ENCODE results near the gene ZNF689. TPM values are rescaled to one million over a fixed set of nuclear protein-coding genes. Genes with fewer than 3 reads are reported as not detected.

The ZNF689 gene
- total and polyA plus RNA-seq, 2 of the 13 experiments (the other 11 are each of a cell fraction or from before 2014, with no cell fraction given) = 9.7 to 19.5 TPM

GRCh38 chr16:30658731-30659506 is 48.7 kb upstream of the ZNF689 start (continued):
- TF ChIP-seq ZBTB40 (IDR thresholded peaks at IDR 0.05) (no peak), ZBTB40 (CRISPR knock-in tag; IDR thresholded peaks at IDR 0.05) (peak; percentile 9; the same call in 1 of the 2 replicates), FOSL2 (CRISPR knock-in tag; IDR thresholded peaks at IDR 0.05) (no peak), ZNF350 (CRISPR knock-in tag; IDR thresholded peaks at IDR 0.05; ENCODE audit: borderline replicate concordance, low read depth) (no peak), ZNF549 (CRISPR knock-in tag; IDR thresholded peaks at IDR 0.05) (no peak), ZNF329 (CRISPR knock-in tag; IDR thresholded peaks at IDR 0.05; ENCODE audit: low read depth) (no peak; the same call in 1 of the 2 replicates), SNRNP70 (IDR thresholded peaks at IDR 0.05; ENCODE audit: low read depth, low read length) (no peak), MAFF (IDR thresholded peaks at IDR 0.05; ENCODE audit: low read depth, low read length) (no peak), PHB2 (IDR thresholded peaks at IDR 0.05; ENCODE audit: partially characterized antibody) (no peak), RORA (CRISPR knock-in tag; IDR thresholded peaks at IDR 0.05) (no peak), MAZ (IDR thresholded peaks at IDR 0.05; ENCODE audit: borderline replicate concordance, low read depth, low read length) (peak; percentile 7), MAZ (CRISPR knock-in tag; IDR thresholded peaks at IDR 0.05; ENCODE audit: low read depth) (peak; percentile 70), ZNF598 (CRISPR knock-in tag; IDR thresholded peaks at IDR 0.05; ENCODE audit: borderline replicate concordance) (peak; percentile 66; the same call in 1 of the 2 replicates), CCAR2 (optimal IDR thresholded peaks at IDR 0.05; ENCODE audit: low read depth, low read length) (no peak), ZNF746 (CRISPR knock-in tag; IDR thresholded peaks at IDR 0.05) (no peak), CREB3 (CRISPR knock-in tag; IDR thresholded peaks at IDR 0.05) (peak; percentile 86), ZNF180 (CRISPR knock-in tag; IDR thresholded peaks at IDR 0.05; ENCODE audit: borderline replicate concordance, low read depth) (no peak)
- TF ChIP-seq, protein P1, sequence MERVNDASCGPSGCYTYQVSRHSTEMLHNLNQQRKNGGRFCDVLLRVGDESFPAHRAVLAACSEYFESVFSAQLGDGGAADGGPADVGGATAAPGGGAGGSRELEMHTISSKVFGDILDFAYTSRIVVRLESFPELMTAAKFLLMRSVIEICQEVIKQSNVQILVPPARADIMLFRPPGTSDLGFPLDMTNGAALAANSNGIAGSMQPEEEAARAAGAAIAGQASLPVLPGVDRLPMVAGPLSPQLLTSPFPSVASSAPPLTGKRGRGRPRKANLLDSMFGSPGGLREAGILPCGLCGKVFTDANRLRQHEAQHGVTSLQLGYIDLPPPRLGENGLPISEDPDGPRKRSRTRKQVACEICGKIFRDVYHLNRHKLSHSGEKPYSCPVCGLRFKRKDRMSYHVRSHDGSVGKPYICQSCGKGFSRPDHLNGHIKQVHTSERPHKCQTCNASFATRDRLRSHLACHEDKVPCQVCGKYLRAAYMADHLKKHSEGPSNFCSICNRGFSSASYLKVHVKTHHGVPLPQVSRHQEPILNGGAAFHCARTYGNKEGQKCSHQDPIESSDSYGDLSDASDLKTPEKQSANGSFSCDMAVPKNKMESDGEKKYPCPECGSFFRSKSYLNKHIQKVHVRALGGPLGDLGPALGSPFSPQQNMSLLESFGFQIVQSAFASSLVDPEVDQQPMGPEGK (CRISPR knock-in tag; IDR thresholded peaks at IDR 0.05) = peak; percentile 70

All from HepG2 (cell line).